HFFc6 (cell line): ENCODE measurements around the gene PTGES3. TPM values are rescaled to one million over a fixed set of nuclear protein-coding genes. Genes with fewer than 3 reads are reported as not detected.

Experiments used
- DNase-seq: peaks from one replicate; pipeline ENCODE4 v3.0.0-alpha.2; 2018
- H3K27ac Mint-ChIP-seq: 2 replicates; pipeline ENCODE4 v1.8.0; 2020; ENCODE audit warnings: mild to moderate bottlenecking, mixed read lengths
- H3K27me3 Mint-ChIP-seq: 2 replicates; pipeline ENCODE4 v1.8.0; 2021; ENCODE audit warnings: mild to moderate bottlenecking, moderate library complexity, mixed read lengths; ENCODE audit not compliant: insufficient read depth
- H3K36me3 Mint-ChIP-seq: 2 replicates; pipeline ENCODE4 v1.8.0; 2021; ENCODE audit warnings: low read depth, mixed read lengths
- H3K4me1 Mint-ChIP-seq: 2 replicates; pipeline ENCODE4 v1.8.0; 2020; ENCODE audit warnings: low read depth, mixed read lengths
- H3K4me3 Mint-ChIP-seq: 2 replicates; pipeline ENCODE4 v1.8.0; 2020; ENCODE audit warnings: mild to moderate bottlenecking, moderate library complexity, mixed read lengths
- H3K9me3 Mint-ChIP-seq: 2 replicates; pipeline ENCODE4 v1.8.0; 2020; ENCODE audit warnings: mild to moderate bottlenecking, mixed read lengths
- total RNA-seq, 6 experiments: library from RNA; stranded (reverse); fragmentation: NEBNext Ultra II Directional; extraction: Animal tissue kit (Norgen Biotek cat#: 25700); gene quantifications; 2 replicates in 1 of 6; 3 replicates in 5 of 6; pipeline ENCODE4 v1.2.3, GENCODE V29; 2021
- TF ChIP-seq, protein P1 (sequence below): fragments of 200-600 bp; sonication (generic); IDR thresholded peaks from 2 replicates; pipeline ENCODE4 v1.5.0; 2021; ENCODE audit warnings: antibody characterized with exemption, mild to moderate bottlenecking

PTGES3 gene
- total RNA-seq, 6 experiments from 2014 or later = 177 to 229 (median 216) TPM

DNA sequence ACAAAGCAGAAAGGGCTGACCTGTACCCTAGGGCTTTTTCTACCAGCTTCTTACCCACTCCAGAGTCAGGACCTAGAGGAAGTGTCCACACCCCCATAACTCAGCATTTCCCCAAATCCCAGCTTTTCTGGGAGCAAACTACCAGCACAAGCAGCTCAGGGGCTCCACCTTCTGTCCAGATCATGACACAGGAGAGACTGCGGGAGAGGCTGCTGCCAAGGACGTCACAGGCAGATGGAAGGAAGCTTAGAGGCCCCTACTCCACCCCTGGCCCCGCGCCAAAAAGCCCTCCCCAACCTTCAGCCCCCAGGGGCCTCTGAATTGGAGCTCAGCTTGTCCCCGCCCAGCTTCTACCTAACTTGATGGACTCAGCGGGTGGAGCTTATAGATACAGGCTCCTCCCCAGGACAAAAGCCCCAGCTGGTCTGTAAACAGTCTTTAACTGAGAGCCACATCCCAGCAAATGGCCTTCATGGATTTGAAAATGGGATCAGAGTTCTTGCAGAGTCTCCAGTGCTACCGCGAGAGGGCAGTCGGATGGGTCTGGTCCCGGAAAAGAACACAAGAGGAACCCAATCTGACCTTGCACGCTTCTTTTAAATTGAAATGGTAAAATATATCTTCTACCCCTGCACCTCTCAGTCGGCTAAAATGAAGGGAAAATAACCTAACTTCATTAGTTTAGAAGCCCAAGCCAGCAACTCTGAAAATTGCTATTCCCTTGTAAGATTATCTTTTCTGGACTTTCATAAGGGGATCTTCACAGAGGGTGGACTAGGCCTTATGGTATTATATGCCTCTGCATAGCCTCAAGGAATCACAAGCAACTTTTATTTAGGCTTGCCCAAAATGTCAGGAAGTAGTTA lies 51.2 kb downstream of the PTGES3 start:
- Mint-ChIP-seq H3K4me1 (peaks cover 48% of the 10 kb centered on the region), H3K27ac (peak overlapping the region; percentile 97), H3K36me3 (peaks cover 32% of the 10 kb centered on the region), H3K27me3 (peaks cover 2% of the 10 kb centered on the region), H3K4me3 (peak overlapping the region; percentile 97), H3K9me3 (no peaks in the 10 kb centered on the region)
- TF ChIP-seq, protein P1, sequence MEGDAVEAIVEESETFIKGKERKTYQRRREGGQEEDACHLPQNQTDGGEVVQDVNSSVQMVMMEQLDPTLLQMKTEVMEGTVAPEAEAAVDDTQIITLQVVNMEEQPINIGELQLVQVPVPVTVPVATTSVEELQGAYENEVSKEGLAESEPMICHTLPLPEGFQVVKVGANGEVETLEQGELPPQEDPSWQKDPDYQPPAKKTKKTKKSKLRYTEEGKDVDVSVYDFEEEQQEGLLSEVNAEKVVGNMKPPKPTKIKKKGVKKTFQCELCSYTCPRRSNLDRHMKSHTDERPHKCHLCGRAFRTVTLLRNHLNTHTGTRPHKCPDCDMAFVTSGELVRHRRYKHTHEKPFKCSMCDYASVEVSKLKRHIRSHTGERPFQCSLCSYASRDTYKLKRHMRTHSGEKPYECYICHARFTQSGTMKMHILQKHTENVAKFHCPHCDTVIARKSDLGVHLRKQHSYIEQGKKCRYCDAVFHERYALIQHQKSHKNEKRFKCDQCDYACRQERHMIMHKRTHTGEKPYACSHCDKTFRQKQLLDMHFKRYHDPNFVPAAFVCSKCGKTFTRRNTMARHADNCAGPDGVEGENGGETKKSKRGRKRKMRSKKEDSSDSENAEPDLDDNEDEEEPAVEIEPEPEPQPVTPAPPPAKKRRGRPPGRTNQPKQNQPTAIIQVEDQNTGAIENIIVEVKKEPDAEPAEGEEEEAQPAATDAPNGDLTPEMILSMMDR = peak; percentile 79
- DNase-seq = peak; percentile 99

- Mint-ChIP-seq H3K36me3 (peaks cover 32% of the 10 kb centered on the region), H3K4me3 (peak overlapping the region; percentile 97), H3K27ac (peak overlapping the region; percentile 97), H3K4me1 (peaks cover 57% of the 10 kb centered on the region), H3K27me3 (peaks cover 2% of the 10 kb centered on the region), H3K9me3 (no peaks in the 10 kb centered on the region)
- peak; percentile 78 for DNase-seq
- TF ChIP-seq, protein P1 = no peak
These were observed 52.0 kb downstream of the PTGES3 start for GRCh38 chr12:56635806-56636674.

DNA sequence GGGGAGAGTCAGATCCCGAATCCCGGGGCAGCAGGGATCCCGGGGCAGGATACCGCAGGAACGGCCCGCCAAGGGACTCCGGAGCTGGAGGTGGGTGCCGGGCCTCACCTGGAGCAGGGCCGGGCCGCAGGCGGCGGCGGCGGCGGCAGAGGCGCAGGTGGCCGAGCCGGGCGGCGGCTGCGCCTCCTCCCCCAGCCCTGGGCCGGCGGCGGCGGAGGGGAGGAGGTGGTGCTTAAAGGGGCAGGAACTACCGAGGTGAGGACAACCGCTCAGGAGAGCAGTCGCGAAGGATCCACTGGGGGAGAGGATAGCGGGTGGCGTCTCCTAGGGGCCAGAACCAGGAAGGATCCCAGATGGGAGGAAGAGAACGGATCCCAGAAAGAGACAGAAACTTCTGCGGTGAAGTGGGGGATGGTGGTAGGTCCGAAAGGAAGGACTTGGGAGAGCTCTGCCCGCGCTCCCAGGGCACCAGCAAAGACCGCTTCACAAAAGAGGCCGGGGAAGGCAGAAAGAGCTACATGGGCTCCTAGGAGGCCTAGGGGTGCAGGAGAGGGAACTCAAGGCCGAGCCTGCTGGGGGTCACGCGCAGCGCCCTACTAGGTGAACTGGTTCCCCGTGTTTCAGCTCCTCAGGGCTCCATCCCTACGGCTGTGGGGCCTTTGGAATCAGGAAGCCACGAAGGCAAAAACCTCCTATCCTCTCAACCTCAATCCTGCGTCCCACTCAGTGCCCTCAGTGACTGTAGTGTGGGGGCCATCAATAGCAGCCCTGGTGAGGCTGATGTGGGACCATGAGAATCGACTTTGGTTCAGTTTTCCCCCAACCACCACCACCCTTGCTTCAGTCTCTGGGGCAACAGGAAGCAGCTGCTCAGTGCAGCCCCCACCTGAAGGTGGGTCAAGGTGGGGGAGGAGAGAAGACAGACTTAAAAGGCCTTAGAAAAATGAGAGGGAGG lies 53.0 kb downstream of the PTGES3 start:
- Mint-ChIP-seq H3K27ac (peak overlapping the region; percentile 97), H3K27me3 (peaks cover 2% of the 10 kb centered on the region), H3K36me3 (peaks cover 27% of the 10 kb centered on the region), H3K4me1 (peaks cover 66% of the 10 kb centered on the region), H3K4me3 (peak overlapping the region; percentile 97), H3K9me3 (no peaks in the 10 kb centered on the region)
- DNase-seq = peak; percentile 87
- TF ChIP-seq, protein P1 = peak; percentile 71

GRCh38 chr12:56634242-56634836 lies 53.7 kb downstream of the PTGES3 start:
- Mint-ChIP-seq H3K36me3 (peaks cover 22% of the 10 kb centered on the region), H3K27ac (peak overlapping the region; percentile 75), H3K27me3 (peaks cover 2% of the 10 kb centered on the region), H3K4me1 (peaks cover 66% of the 10 kb centered on the region), H3K4me3 (peak overlapping the region; percentile 97), H3K9me3 (no peaks in the 10 kb centered on the region)
- DNase-seq = no peak
- TF ChIP-seq, protein P1 = no peak
